HG03354 (cell line): ENCODE results near the gene NTSR1.

Experiments used
- ATAC-seq: cut with Tn5 transposase; IDR thresholded peaks from one replicate; pipeline ENCODE4 v1.9.1; 2021; ENCODE audit warnings: mild to moderate bottlenecking; ENCODE audit not compliant: unreplicated experiment, poor library complexity, severe bottlenecking

NTSR1 gene

GRCh38 chr20:62776035-62776691 lies 67.5 kb downstream of the NTSR1 start:
- no peak for ATAC-seq

DNA sequence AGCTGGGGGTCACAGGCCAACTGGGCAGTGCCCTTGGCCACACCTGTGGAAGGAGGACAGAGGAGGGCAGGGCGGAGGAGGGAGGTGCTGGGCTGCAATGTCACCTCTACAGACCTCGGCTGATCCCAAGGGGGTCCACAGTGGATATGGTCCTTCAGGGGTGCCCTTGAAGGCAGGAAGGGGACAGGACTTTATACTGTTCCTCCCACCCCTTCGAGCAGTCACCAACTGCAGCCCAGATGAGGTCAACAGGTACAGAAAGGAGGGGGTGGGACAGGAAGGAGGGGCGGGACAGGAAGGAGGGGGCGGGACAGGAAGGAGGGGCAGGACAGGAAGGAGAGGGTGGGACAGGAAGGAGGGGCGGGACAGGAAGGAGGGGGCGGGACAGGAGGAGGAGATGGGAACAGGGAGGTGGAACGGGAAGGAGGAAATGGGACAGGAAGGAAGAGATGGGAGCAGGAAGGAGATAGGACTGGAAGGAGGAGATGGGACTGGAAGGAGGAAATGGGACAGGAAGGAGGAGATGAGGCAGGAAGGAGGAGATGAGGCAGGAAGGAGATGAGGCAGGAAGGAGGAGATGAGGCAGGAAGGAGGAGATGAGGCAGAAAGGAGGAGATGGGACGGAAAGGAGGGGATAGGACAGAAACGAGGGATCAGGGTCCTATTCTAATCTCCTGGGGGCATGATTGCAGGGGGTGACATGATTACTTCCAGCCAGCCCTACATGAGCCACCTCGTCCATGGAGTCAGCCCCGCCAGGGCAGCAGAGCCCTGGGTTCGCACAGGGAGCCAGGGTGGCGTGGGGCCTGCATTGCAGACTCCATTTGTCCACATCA lies 68.3 kb downstream of the NTSR1 start:
- ATAC-seq: no peak

DNA sequence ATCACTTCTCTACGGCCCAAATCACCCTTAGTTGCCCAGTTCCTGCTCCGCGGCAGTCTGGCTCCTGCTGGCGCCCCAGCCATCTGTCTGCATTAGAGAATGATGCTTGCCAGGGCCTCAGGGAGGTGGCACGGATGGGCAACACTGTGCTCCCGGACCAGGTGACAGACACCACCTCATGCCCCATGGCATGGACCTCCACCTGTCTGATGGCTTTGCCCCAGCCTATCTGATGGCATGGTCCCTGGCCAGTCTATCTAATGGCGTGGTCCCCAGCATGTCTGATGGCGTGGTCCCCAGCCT lies 68.8 kb downstream of the NTSR1 start:
- ATAC-seq: no peak

DNA sequence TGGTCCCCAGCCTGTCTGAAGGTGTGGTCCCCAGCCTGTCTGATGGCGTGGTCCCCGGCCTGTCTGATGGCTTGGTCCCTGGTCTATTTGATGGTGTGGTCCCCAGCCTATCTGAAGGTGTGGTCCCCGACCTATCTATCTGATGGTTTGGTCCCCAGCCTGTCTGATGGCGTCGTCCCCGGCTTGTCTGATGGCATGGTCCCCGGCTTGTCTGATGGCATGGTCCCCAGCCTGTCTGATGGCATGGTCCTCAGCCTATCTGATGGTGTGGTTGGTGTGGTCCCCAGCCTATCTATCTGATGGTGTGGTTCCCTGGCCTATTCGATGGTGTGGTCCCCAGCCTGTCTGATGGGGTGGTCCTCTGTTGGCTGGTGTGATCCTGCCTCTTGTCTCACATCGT lies 69.4 kb downstream of the NTSR1 start:
- ATAC-seq: no peak

GRCh38 chr20:62778601-62779416 lies 70.2 kb downstream of the NTSR1 start:
- no peak for ATAC-seq

GRCh38 chr20:62779417-62779685 lies 70.7 kb downstream of the NTSR1 start:
- ATAC-seq: no peak

DNA sequence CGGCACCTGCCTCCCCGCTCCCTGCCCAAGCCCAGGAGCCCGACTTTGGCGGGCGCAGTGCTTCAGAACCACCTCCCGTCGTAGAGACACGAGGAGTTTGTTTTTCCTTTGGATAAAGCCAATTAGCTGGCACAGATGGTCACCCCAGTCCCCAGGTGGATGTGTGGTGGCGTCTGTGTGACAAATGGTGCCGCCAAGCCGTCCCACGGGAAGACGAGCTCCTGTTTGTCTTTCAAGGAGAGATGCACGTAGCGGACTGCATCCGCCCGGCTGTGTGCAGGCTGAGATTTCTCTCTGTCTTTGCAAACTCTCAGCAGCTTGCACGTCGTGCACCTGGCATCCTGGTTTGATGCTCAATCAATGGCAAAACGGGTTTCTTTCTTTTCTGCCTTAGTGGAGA lies 71.6 kb downstream of the NTSR1 start:
- no peak for ATAC-seq

GRCh38 chr20:62780696-62781095 lies 72.1 kb downstream of the NTSR1 start:
- no peak for ATAC-seq

GRCh38 chr20:62782149-62782892 lies 73.7 kb downstream of the NTSR1 start:
- ATAC-seq: no peak

DNA sequence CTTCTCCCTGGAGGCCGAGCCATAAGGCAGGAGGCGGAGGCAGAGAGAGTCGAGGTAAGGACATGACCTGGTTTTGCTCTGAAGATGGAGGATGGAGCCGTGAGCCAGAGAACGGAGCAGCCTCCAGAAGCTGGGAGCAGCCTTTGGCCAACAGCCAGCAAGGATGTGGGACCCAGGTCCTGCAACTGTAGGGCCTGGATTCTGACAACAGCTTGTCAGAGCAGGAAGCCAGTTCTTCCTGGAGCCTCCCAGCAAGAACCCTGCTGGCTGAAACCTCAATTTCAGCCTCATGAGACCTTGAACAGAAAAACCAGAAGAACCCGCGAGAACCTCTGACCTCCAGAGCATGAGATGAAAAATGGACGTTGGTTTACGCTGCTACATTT lies 74.2 kb downstream of the NTSR1 start:
- no peak for ATAC-seq

DNA sequence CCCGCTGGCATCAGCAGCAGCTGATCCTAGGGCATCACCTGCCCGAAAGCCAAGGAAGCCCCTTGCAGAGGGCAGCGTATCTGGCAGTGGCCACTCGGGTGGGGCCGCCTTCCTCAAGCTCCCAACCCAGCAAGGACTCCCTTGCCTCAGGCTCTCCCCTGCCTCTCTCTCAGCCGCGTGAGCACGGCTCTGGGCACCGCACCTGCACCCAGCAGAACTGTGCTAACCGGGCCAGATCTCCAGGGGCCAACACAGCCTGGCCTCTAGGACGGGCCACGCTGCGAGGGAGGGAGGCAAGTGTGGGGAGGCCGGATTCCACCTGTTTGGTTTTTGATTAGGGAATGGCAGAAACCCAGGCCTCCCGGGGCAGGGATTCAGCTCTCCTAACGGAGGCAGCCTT lies 75.9 kb downstream of the NTSR1 start:
- ATAC-seq: no peak

- ATAC-seq: no peak
Measured at GRCh38 chr20:62785393-62785792, 76.8 kb downstream of the NTSR1 start.

DNA sequence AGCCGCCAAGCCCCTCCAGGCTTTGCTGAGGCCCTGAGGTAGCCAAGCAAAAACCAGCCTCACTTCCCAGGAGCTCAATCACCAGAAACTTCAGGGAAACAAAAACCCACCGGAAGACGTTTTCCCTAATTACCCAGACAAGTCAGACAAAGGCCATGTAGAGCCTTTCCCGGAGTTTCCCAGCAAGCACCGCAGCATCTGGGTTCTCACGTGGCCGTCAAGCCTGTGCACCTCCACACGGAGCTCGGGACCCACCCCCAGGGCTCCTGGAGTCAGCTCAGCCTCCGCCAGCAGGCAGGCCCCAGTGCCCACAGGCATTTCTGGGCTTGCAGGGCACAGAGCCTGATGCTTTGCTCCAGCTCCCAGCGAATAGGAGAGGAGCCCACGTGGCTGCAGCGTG lies 77.5 kb downstream of the NTSR1 start:
- no peak for ATAC-seq

GRCh38 chr20:62787321-62787720 lies 78.7 kb downstream of the NTSR1 start:
- no peak for ATAC-seq

- no peak for ATAC-seq
Measured at GRCh38 chr20:62787866-62788265, 79.2 kb downstream of the NTSR1 start.

DNA sequence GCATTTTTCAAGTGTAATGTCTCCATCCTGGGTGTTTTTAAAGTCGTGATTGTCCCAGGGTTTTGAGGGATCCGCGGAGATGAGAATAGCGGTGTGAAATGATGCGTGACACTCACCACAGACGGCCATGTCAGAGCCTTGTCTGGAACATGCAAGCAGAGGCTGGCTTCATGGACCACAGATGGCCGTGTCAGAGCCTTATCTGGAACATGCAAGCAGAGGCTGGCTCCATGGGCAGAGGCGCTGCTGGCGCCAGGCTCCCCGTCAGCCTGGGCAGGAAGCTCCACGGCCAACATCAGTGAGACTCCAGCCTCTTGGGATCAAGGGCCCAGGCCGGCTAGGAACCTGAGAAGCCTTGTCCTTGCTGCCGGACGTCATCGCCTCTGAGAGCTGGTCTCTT lies 80.0 kb downstream of the NTSR1 start:
- no peak for ATAC-seq

DNA sequence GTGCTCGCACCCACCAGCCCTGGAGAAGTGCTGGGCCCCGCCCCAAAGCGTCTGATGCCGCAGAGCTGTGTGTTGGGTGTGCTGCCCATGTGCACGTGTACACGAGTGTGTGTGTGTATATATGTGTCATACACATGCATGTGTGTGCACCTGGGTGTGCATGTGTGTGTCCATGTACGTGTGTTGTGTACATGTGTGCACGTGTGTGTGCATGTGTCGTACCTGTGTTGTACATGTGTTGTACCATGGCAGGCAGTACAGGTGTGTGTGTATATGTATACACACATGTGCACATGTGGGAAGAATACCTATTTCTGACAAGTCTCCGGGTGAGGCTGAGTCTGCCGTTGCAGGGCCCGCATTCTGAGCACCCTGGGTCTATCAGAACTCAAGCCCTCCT lies 81.4 kb downstream of the NTSR1 start:
- no peak for ATAC-seq

DNA sequence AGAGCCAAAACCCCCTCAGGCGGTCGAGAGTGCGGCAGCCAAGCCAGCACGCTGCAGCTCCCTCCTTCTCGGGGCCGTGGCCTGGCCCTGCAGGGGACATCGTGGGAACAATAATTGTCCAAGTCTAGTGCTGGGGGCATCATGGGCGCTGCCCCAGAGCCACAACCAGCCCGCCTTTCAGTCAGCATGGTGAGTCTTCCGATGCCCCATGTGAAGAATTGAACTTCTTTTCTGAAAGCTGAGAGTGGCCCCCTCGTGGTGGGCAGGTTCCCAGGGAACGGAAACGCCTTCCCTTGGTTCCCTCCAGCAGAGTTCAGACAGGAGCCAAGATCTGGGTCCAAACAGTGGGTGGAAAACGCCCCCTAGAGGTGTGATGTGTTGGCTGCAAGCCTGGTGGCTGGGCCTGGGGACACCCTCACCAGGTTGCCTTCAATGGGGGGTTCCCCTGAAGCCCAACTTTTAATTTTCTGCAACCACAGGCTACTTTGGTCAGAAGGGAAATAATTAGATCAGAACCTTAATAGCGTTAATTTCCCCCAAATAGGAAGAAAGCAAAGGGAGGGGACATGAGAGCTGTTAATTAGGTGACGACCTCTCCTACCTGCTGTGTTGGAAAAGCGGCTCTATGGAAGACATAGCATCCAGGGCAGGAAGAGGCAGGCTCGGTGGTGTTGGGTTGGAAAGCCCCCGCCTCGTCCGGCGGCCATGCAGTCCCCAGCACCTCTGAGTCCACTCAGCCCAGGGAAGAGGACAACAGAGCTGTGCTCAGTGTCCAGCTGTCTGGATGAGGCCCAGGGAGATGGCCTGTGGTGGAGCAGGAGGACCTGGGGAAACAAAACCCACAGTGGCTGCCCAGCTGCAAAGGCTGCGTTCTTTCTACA lies 82.9 kb downstream of the NTSR1 start:
- no peak for ATAC-seq

- no peak for ATAC-seq
Measured at GRCh38 chr20:62792182-62792939, 83.7 kb downstream of the NTSR1 start.
